Spleen (tissue), 11 donors: Measurements from ENCODE around the gene C2CD2L. TPM values are rescaled to one million over a fixed set of nuclear protein-coding genes. Genes with fewer than 3 reads are reported as not detected.

Experiments used
- DNase-seq: peaks from one replicate; pipeline ENCODE4 v3.0.0-alpha.2; 2020
- H3K27ac ChIP-seq, 8 donors: fragments of 200-600 bp; sonication (generic) in 7 of 8; 1 replicate in 4 of 8; 2 replicates in 4 of 8; pipeline versions ENCODE4 v1.5.0 to v1.8.0; 2016 to 2021; ENCODE audit warnings: inconsistent platforms in 4 of 8, mild to moderate bottlenecking in 4 of 8, moderate library complexity in 1 of 8
- H3K27me3 ChIP-seq, 7 donors: fragments of 200-600 bp; sonication (generic) in 6 of 7; replicated peaks in 1 of 7; 1 replicate in 4 of 7; 2 replicates in 3 of 7; pipeline versions ENCODE4 v1.5.0 to v1.8.0; 2016 to 2021; ENCODE audit warnings: inconsistent platforms in 3 of 7, mild to moderate bottlenecking in 1 of 7
- H3K36me3 ChIP-seq, 6 donors: fragments of 200-600 bp; sonication (generic) in 5 of 6; 1 replicate in 4 of 6; 2 replicates in 2 of 6; pipeline versions ENCODE4 v1.5.0 to v1.8.0; 2016 to 2021; ENCODE audit warnings: inconsistent platforms in 2 of 6
- H3K4me1 ChIP-seq, 6 donors: fragments of 200-600 bp; sonication (generic) in 5 of 6; 1 replicate in 3 of 6; 2 replicates in 3 of 6; pipeline versions ENCODE4 v1.5.0 to v1.8.0; 2016 to 2021; ENCODE audit warnings: inconsistent platforms in 3 of 6
- H3K4me3 ChIP-seq, 8 donors: fragments of 200-600 bp; sonication (generic) in 7 of 8; 1 replicate in 4 of 8; 2 replicates in 4 of 8; pipeline versions ENCODE4 v1.5.0 to v1.8.0; 2016 to 2021; ENCODE audit warnings: inconsistent platforms in 4 of 8, mild to moderate bottlenecking in 4 of 8, moderate library complexity in 2 of 8
- H3K9me3 ChIP-seq, 8 donors: fragments of 200-600 bp; sonication (generic) in 7 of 8; 1 replicate in 4 of 8; 2 replicates in 4 of 8; pipeline versions ENCODE4 v1.5.0 to v1.8.0; 2016 to 2021; ENCODE audit warnings: inconsistent platforms in 4 of 8
- POLR2A ChIP-seq, 3 donors: fragments of 450-650 bp; IDR thresholded peaks; one replicate each; pipeline ENCODE4 v1.5.1; 2017; ENCODE audit warnings: antibody characterized with exemption in 3 of 3, mild to moderate bottlenecking in 1 of 3
- POLR2AphosphoS5 ChIP-seq, 3 donors: sonication (generic); formaldehyde crosslinking; IDR thresholded peaks; one replicate each; pipeline ENCODE4 v1.5.1; 2017; ENCODE audit warnings: antibody characterized with exemption in 3 of 3
- WGBS, 5 donors: extraction: QIAGEN DNeasy Blood & Tissue Kit in 3 of 5; methylation state at CpG; one replicate each; pipeline versions ENCODE4 v1.1.5 to v1.1.7; 2013 to 2018; 5-methylcytosine and 5-hydroxymethylcytosine counted together
- intact Hi-C: fragments of 100-400 bp; cut with DNase I; formaldehyde crosslinking; loops from one replicate; pipeline ENCODE4 v1.15.0; 2023; ENCODE audit warnings: low total_unique reads
- polyA plus RNA-seq, 3 donors: library from polyadenylated mRNA; stranded (reverse); fragments of 200-250 nt; gene quantifications; one replicate each; pipeline ENCODE4 v1.2.1, GENCODE V29; 2013
- total RNA-seq, 7 donors: library from RNA; depleted of rRNA in 3 of 7; stranded (reverse); fragments of >200 nt in 3 of 7; fragmentation: NEBNext Ultra II Directional in 4 of 7; extraction: Animal tissue kit (Norgen Biotek cat#: 25700) in 4 of 7; gene quantifications; one replicate each; pipeline versions ENCODE4 v1.1.0 to v1.2.1, GENCODE V29; 2016 to 2021
- TF ChIP-seq, protein P1 (sequence below), 11 experiments: fragments of 200-600 bp in 7 of 11; fragments of 450-650 bp in 4 of 11; sonication (generic) in 4 of 11; IDR thresholded peaks in 8 of 11; conservative IDR thresholded peaks in 3 of 11; 1 replicate in 7 of 11; 2 replicates in 4 of 11; pipeline versions ENCODE4 v1.4.0 to v1.8.0; 2016 to 2021; ENCODE audit warnings: antibody characterized with exemption in 11 of 11, inconsistent platforms in 4 of 11, mild to moderate bottlenecking in 1 of 11
- donor health status: healthy with polysubstance abuse.
- donor health status: DM: no; HTN: no; CAD: no; lungs with moderate emphysema.
- donor health status: DM: no; HTN: no; CAD: no.
- donor health status: Bipolar disorder and iron deficiency.
- donor health status: healthy.
- donor health status: DM: no; HTN: no; CAD: no.
- donor health status: DM: yes; HTN: yes; CAD: no.

Gene C2CD2L
- total and polyA plus RNA-seq, 10 donors: 5.8 to 19.6 (median 15.7) TPM

- peak; percentile 86 for DNase-seq
- 39 to 60% (median 47%) methylated on average over 24 of the region's 24 CpGs for whole genome bisulfite sequencing, 5 donors
- H3K27ac ChIP-seq: peak overlapping the region; percentile 18 to 90 (median 74)
Observed at GRCh38 chr11:119115484-119116234, 8.5 kb downstream of the C2CD2L start.

DNA sequence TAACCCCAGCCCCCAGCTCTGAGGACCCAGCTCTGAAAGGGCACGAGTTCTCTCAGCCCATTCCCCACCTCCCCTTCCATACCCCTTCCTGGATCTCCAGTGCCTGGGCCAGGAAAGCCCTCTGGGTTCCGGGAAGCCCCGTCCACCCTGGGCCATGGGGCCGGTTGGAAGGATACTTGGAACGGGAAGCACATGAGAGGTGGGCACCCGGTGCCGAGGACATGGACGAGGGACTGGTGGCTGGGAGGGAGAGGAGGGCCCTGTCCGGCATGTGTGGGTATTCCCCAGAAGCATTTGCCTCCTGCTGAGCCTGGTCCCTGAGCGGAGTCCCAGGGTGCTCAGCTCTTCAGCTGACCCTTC is 9.1 kb downstream of the C2CD2L start:
- Histone ChIP-seq H3K9me3 (no peaks in the 10 kb centered on the region), H3K27ac (peak overlapping the region; percentile 18 to 90 (median 74)), H3K27me3 (no peaks in the 10 kb centered on the region), H3K36me3 (peaks cover 0 to 65% (median 42%) of the 10 kb centered on the region in 6 donors), H3K4me1 (peaks cover 4 to 53% (median 25%) of the 10 kb centered on the region in 6 donors), H3K4me3 (peak overlapping the region in 3 of 8 donors; percentile 25 to 55 (median 27))
- 77 to 90% (median 86%) methylated on average over 10 of the region's 10 CpGs for WGBS, 5 donors
- TF ChIP-seq POLR2A (IDR thresholded peaks at IDR 0.05): no peak
- TF ChIP-seq, protein P1, sequence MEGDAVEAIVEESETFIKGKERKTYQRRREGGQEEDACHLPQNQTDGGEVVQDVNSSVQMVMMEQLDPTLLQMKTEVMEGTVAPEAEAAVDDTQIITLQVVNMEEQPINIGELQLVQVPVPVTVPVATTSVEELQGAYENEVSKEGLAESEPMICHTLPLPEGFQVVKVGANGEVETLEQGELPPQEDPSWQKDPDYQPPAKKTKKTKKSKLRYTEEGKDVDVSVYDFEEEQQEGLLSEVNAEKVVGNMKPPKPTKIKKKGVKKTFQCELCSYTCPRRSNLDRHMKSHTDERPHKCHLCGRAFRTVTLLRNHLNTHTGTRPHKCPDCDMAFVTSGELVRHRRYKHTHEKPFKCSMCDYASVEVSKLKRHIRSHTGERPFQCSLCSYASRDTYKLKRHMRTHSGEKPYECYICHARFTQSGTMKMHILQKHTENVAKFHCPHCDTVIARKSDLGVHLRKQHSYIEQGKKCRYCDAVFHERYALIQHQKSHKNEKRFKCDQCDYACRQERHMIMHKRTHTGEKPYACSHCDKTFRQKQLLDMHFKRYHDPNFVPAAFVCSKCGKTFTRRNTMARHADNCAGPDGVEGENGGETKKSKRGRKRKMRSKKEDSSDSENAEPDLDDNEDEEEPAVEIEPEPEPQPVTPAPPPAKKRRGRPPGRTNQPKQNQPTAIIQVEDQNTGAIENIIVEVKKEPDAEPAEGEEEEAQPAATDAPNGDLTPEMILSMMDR (IDR thresholded peaks at IDR 0.05 in 8 of 11, conservative IDR thresholded peaks at IDR 0.05 in 3 of 11): no peak
- TF ChIP-seq POLR2AphosphoS5 (IDR thresholded peaks at IDR 0.05): peak in 1 of 3 donors; percentile 34
- DNase-seq: no peak
- intact Hi-C loops: no loop called here

More at GRCh38 chr11:119115484-119116234, 8.5 kb downstream of the C2CD2L start:
- peak overlapping the region in 3 of 8 donors; percentile 25 to 55 (median 27) for H3K4me3 ChIP-seq
- no peaks in the 10 kb centered on the region for H3K9me3 ChIP-seq
- intact Hi-C loops: no loop called here
- peaks cover 0 to 70% (median 46%) of the 10 kb centered on the region in 6 donors for H3K36me3 ChIP-seq
- TF ChIP-seq, protein P1 (IDR thresholded peaks at IDR 0.05 in 8 of 11, conservative IDR thresholded peaks at IDR 0.05 in 3 of 11): peak in 1 of 11 experiments; percentile 18
- no peak for TF ChIP-seq POLR2A (IDR thresholded peaks at IDR 0.05)
- peak; percentile 52 to 69 (median 54) for TF ChIP-seq POLR2AphosphoS5 (IDR thresholded peaks at IDR 0.05)
- H3K27me3 ChIP-seq: no peaks in the 10 kb centered on the region
- peaks cover 2 to 54% (median 22%) of the 10 kb centered on the region in 6 donors for H3K4me1 ChIP-seq

GRCh38 chr11:119116601-119117000 is 9.5 kb downstream of the C2CD2L start:
- H3K27ac ChIP-seq: peak overlapping the region; percentile 18 to 90 (median 74)
- H3K4me1 ChIP-seq: peaks cover 4 to 53% (median 25%) of the 10 kb centered on the region in 6 donors
- H3K27me3 ChIP-seq: no peaks in the 10 kb centered on the region
- intact Hi-C loops: no loop called here
- peak overlapping the region in 1 of 8 donors; percentile 55 for H3K4me3 ChIP-seq
- H3K36me3 ChIP-seq: peaks cover 0 to 61% (median 38%) of the 10 kb centered on the region in 6 donors
- DNase-seq: no peak
- 81 to 89% (median 85%) methylated on average over 5 of the region's 5 CpGs for WGBS, 5 donors
- no peak for TF ChIP-seq POLR2A (IDR thresholded peaks at IDR 0.05)
- no peak for TF ChIP-seq POLR2AphosphoS5 (IDR thresholded peaks at IDR 0.05)
- TF ChIP-seq, protein P1 (IDR thresholded peaks at IDR 0.05 in 8 of 11, conservative IDR thresholded peaks at IDR 0.05 in 3 of 11): no peak
- no peaks in the 10 kb centered on the region for H3K9me3 ChIP-seq
